Endothelial cell of umbilical vein (primary cell): ENCODE measurements around the gene EIF5AL1.

Source experiments
- CTCF ChIP-seq, 2 donors: IDR thresholded peaks; 1 replicate in 1 of 2; 2 replicates in 1 of 2; pipeline ENCODE4 v1.5.1; 2011; ENCODE audit warnings: low read length in 2 of 2, mild to moderate bottlenecking in 2 of 2, moderate library complexity in 2 of 2, control low read depth in 1 of 2, inconsistent platforms in 1 of 2, low read depth in 1 of 2; ENCODE audit not compliant: insufficient read depth in 1 of 2; ENCODE audit errors: extremely low read depth in 1 of 2
- POLR2AphosphoS5 ChIP-seq: IDR thresholded peaks from 2 replicates; pipeline ENCODE4 v1.6.1; 2012; ENCODE audit warnings: low read depth, mild to moderate bottlenecking, control low read depth, low read length, moderate library complexity; ENCODE audit not compliant: insufficient read depth

GRCh38 chr10:79476645-79477044, 35.7 kb upstream of the EIF5AL1 start:
- no peak for TF ChIP-seq CTCF (IDR thresholded peaks at IDR 0.05; ENCODE audit: extremely low read depth in 1 of 2, insufficient read depth in 1 of 2, low read depth in 1 of 2, low read length in 2 of 2)
- no peak for TF ChIP-seq POLR2AphosphoS5
